SW480 (cell line): ENCODE data around the gene NOL8.

Experiments used
- DNase-seq: peaks from one replicate; pipeline ENCODE4 v3.0.0-alpha.2; 2016; ENCODE audit warnings: low spot score

The NOL8 gene

GRCh38 chr9:92266486-92266885 is 58.7 kb downstream of the NOL8 start:
- no peak for DNase-seq

DNA sequence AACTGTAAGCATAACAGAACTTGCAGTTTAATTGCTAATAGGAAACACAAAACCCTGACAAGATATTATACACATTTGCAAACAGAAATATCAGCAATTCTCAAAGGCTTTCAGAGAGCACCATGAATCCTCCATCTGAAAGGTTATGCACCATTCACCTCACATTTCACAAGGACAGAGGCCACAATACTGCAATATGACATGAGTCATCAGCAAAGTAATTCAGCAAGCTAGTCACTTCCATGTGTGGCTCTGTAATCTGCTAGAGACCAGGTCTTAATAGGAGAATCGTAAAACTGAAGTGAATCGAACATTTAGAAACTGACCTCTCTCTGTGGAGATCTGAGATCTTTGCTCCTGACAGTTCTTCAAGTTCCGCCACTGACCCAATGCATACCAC is 60.0 kb downstream of the NOL8 start:
- DNase-seq: peak; percentile 40

- no peak for DNase-seq
Observed at GRCh38 chr9:92263131-92263530, 62.0 kb downstream of the NOL8 start.

GRCh38 chr9:92257327-92257726 is 67.8 kb downstream of the NOL8 start:
- no peak for DNase-seq

- DNase-seq: no peak
Observed at GRCh38 chr9:92254381-92255337, 70.5 kb downstream of the NOL8 start.

DNA sequence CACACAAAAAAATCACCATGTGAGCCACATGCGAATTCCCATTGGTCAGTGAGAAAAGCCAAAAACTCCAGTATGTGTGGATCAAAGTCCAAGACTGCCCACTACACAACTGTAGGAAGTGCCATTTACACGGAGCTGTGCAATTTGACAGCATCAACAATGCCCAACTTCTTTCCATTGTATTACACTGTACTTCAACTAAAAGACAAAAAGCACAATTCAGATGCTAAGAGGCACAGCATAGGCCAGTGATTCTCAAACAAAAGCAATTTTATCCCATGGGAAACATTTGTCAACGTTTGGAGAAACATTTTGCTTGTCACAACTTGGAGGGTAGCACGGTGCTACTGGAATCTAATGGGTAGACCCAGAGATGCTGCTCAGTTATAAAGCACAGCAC is 71.5 kb downstream of the NOL8 start:
- DNase-seq: no peak

DNA sequence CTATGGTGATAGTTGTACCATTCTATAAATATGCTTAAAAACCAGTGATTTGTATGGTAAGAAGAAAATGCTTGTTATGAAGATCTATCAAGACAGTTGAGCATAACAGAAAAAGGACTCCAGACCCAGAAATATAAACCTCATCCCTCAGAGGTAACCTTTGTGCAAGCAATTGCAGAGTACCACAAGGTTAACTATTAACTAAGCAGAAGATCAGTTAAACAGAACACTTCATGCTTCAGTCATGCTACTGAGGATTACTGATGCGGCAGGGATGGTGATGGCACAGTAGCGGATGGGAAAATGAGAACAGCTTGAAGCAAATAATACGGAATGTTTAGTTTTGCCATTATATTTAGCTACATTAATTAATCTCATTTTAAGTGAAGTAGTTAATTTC is 77.2 kb downstream of the NOL8 start:
- DNase-seq: peak; percentile 18
